ENCODE measurements around the gene SLC39A12.

DNA sequence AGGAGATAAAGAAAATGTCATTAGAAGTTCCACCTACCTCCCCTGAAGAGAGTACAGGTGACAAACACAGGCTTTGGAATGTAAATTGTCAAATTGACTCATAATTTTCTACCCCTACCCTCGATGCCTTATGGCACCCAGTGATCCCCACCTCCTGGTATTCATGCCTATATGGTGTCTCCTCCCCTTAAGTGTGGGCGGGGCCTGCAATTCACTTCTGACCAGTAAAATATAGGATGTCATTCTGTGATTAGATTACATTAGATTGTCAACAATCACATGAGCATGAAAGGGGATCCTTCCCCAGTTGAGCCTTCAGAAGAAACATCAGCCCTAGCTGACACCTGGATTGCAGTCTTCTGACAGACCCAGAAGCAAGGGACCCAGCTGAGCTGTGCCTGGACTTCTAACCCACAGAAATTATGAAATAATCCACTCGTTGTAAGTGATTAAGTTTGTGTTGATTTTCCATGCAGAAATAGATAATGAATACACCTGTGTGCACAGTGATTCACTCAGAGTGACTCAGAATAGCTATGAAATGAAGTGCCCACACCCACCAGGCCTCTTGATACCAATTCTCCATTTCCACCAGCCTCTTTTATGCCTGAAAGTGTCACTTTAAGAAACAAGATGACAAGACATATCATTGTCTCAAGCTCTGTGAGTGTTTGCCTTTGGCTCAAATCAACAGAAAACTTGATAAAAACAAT, 8.5 kb upstream of the SLC39A12 start:
- TF ChIP-seq CHD1 (IDR thresholded peaks at IDR 0.05; ENCODE audit: low read depth, low read length) (no peak), NFYB (IDR thresholded peaks at IDR 0.05; ENCODE audit: insufficient read depth, low read depth, low read length) (no peak), ZZZ3 (IDR thresholded peaks at IDR 0.05; ENCODE audit: control insufficient read depth, insufficient read length, low read depth) (no peak), SREBF2 (IDR thresholded peaks at IDR 0.05; ENCODE audit: low read length) (no peak), ZNF24 (IDR thresholded peaks at IDR 0.05) (no peak), RAD21 (IDR thresholded peaks at IDR 0.05; ENCODE audit: insufficient read depth, low read depth, low read length) (no peak), ETV6 (conservative IDR thresholded peaks at IDR 0.05 in 1 of 2, IDR thresholded peaks at IDR 0.05 in 1 of 2; ENCODE audit: borderline replicate concordance in 1 of 2, low read depth in 1 of 2) (no peak)
- TF ChIP-seq, protein P1, sequence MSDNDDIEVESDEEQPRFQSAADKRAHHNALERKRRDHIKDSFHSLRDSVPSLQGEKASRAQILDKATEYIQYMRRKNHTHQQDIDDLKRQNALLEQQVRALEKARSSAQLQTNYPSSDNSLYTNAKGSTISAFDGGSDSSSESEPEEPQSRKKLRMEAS (IDR thresholded peaks at IDR 0.05; ENCODE audit: low read depth, low read length), result no peak
- TF ChIP-seq, protein P2, sequence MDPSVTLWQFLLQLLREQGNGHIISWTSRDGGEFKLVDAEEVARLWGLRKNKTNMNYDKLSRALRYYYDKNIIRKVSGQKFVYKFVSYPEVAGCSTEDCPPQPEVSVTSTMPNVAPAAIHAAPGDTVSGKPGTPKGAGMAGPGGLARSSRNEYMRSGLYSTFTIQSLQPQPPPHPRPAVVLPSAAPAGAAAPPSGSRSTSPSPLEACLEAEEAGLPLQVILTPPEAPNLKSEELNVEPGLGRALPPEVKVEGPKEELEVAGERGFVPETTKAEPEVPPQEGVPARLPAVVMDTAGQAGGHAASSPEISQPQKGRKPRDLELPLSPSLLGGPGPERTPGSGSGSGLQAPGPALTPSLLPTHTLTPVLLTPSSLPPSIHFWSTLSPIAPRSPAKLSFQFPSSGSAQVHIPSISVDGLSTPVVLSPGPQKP (IDR thresholded peaks at IDR 0.05; ENCODE audit: low read depth, low read length), result no peak
- TF ChIP-seq, protein P3, sequence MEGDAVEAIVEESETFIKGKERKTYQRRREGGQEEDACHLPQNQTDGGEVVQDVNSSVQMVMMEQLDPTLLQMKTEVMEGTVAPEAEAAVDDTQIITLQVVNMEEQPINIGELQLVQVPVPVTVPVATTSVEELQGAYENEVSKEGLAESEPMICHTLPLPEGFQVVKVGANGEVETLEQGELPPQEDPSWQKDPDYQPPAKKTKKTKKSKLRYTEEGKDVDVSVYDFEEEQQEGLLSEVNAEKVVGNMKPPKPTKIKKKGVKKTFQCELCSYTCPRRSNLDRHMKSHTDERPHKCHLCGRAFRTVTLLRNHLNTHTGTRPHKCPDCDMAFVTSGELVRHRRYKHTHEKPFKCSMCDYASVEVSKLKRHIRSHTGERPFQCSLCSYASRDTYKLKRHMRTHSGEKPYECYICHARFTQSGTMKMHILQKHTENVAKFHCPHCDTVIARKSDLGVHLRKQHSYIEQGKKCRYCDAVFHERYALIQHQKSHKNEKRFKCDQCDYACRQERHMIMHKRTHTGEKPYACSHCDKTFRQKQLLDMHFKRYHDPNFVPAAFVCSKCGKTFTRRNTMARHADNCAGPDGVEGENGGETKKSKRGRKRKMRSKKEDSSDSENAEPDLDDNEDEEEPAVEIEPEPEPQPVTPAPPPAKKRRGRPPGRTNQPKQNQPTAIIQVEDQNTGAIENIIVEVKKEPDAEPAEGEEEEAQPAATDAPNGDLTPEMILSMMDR (IDR thresholded peaks at IDR 0.05 in 2 of 3, conservative IDR thresholded peaks at IDR 0.05 in 1 of 3; ENCODE audit: control insufficient read depth in 2 of 3, extremely low read depth in 1 of 3, insufficient read depth in 1 of 3, low read depth in 3 of 3, low read length in 3 of 3), result no peak
- TF ChIP-seq, protein P4, sequence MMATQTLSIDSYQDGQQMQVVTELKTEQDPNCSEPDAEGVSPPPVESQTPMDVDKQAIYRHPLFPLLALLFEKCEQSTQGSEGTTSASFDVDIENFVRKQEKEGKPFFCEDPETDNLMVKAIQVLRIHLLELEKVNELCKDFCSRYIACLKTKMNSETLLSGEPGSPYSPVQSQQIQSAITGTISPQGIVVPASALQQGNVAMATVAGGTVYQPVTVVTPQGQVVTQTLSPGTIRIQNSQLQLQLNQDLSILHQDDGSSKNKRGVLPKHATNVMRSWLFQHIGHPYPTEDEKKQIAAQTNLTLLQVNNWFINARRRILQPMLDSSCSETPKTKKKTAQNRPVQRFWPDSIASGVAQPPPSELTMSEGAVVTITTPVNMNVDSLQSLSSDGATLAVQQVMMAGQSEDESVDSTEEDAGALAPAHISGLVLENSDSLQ (IDR thresholded peaks at IDR 0.05), result no peak
- TF ChIP-seq, protein P5, sequence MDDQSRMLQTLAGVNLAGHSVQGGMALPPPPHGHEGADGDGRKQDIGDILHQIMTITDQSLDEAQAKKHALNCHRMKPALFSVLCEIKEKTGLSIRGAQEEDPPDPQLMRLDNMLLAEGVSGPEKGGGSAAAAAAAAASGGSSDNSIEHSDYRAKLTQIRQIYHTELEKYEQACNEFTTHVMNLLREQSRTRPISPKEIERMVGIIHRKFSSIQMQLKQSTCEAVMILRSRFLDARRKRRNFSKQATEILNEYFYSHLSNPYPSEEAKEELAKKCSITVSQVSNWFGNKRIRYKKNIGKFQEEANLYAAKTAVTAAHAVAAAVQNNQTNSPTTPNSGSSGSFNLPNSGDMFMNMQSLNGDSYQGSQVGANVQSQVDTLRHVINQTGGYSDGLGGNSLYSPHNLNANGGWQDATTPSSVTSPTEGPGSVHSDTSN (IDR thresholded peaks at IDR 0.05; ENCODE audit: insufficient replicate concordance, low read depth, low read length), result no peak
